Measurements from ENCODE around the gene PKD2L1. TPM values are rescaled to one million over a fixed set of nuclear protein-coding genes. Genes with fewer than 3 reads are reported as not detected.
A peak's percentile ranks its signal among the peaks of the same experiment; 100 is the strongest.

PKD2L1 gene
- total RNA-seq, 2 donors from 2014 or later: 0.44 TPM; not detected in 1

DNA sequence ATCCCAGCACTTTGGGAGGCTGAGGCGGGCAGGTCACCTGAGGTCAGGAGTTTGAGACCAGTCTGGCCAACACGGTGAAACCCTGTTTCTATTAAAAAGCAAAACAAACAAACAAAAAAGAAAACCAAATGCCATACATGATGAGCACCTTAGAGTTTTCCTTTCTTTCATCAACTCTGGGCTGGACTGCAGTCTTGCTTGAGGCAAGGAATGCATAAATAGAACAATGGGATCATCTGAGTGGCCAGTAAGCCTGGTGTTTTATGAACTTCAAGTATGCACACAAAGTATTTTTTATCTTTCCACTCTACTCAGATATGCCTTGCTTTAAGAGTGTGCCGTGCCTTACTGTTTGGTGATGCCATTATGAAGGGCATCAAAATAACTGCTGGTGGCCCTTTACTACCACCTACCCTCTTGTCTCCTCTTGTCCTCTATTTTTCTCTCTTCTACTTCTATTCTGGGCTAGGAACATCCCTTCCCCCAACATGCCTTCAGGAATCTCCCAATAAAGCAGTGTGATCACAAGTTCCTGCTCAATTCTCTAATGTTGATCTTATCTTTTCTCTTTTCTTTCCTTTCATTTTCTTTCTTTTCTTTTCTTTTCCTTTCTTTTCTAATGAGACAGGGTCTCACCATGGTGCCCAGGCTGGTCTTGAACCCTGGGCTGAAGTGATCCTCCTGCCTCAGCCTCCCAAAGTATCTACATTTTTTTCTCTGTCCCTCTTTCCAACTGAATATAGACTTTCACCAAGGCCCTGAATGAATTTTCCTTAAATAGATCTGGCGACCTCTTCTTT is 27.2 kb upstream of the PKD2L1 start:
- ATAC-seq: no peak
- intact Hi-C loops (cut with DNase I): no loop called here

DNA sequence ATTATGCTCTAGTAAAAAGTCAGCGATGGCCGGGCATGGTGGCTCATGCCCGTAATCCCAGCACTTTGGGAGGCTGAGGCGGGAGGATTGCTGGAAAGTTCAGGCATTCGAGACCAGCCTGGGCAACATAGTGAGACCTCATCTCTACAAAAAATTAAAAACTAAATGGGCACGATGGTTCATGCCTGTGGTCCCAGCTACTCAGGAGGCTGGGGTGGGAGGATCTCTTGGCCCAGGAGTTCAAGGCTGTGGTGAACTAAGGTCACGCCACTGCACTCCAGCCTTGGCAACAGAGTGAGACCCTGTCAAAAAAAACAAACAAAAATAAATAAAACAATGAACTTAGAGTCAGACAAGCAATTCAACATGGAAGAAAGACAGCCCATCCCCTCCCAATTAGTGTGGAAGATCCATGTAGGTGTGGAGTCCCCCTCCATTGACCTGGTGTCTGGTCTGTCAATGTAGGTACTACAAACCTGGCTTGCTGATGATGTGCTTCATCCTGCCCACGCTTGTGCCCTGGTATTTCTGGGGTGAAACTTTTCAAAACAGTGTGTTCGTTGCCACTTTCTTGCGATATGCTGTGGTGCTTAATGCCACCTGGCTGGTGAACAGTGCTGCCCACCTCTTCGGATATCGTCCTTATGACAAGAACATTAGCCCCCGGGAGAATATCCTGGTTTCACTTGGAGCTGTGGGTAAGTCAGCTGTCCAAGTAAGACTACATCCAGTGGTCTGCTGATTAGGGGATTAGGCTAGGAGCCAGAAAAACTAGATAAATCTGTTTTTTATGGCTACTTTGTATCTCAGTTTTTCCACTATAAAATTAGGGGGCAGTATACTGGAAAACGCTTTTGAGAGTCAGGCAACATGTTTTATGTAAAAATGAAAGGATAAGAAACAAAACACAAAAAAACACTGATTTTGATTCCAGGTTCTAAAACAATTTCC is 26.3 kb upstream of the PKD2L1 start:
- DNase-seq: no peak
- no peak for ATAC-seq
- intact Hi-C loops (cut with DNase I): no loop called here

More for the DNA sequence above, 27.2 kb upstream of the PKD2L1 start:
- DNase-seq: no peak

DNA sequence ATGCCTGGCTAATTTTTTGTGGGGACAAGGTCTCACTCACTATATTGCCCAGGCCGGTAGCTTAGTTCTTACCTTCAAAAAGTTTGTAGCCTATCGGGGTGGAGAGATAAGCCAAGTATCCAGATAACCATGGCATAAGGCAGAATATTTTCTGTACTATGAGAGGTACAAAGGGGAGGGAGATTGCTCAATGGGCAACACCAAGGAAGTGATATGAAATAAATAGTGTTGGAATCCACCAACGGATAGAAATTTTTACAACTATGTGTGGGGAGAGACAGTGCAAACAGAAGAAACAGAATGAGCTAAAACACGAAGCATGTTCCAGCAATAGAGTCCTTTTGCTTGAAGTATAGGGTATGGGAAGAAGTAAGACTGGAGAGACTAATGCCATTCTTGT is 25.1 kb upstream of the PKD2L1 start:
- DNase-seq (no peak), ATAC-seq (peak in 1 of 2 donors; percentile 16)
- intact Hi-C loops (cut with DNase I): no loop called here

DNA sequence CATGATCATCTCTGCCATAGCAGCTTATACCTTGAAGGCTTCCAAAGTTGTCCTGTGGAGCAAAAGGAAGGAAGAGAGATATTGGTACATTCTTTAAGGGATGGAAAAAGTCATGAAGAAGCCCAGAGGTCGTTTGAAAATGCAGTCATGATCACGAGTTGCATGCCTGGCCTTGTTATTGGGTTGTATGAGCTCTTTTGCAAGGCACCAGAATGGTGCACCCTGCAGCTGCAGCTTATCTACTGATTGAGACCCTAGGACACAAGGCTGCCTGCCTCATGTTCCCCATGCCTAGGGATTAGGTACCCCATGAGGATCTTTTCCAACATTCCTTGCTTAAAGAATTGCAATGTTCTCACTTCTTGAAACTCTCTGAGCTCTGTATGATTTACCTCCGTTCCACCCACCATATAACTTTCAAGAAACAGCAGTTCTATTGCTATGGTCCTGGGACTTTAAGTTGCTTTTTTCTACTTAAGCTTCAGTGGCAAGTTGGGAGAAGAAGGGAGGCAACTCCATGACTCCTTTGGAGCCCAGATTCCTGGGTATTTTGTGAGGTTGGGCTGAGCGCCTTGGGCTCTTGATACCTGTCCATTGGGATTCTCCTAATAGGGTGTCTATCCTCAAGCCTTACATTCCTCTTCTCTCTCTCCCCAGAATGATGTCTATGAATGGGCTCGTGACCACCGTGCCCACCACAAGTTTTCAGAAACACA is 23.9 kb upstream of the PKD2L1 start:
- ATAC-seq: no peak
- intact Hi-C loops (cut with DNase I): no loop called here

DNA sequence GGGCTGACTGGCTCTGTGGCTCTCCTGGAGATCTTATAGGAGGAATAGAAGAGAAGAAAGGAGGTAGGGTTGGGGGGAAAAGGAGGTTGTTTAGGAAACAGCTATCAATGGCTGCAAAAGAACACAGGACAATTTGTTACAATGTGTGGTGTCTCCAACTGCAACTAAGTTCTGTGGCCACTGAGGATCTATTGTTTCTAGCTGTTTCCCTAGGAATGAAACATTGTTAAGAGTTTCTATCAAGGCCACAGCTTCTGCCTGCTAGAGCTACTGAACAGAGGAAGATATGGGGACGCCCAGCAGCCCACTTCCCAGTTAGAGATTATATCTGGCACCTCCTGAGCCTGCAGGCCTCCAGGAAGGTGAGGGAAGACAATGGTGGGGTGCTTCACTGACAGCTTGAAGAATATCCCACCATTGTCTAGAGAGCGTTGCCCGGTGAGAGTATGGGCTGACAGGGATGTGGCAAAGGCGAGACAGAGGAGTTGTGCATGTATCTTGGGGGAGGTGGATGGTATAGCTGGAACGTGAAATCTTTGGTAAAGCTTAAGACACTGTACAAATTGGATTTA is 21.0 kb upstream of the PKD2L1 start:
- no peak for DNase-seq
- intact Hi-C loops (cut with DNase I): no loop called here
- no peak for ATAC-seq

More for the DNA sequence above, 23.9 kb upstream of the PKD2L1 start:
- no peak for DNase-seq

DNA sequence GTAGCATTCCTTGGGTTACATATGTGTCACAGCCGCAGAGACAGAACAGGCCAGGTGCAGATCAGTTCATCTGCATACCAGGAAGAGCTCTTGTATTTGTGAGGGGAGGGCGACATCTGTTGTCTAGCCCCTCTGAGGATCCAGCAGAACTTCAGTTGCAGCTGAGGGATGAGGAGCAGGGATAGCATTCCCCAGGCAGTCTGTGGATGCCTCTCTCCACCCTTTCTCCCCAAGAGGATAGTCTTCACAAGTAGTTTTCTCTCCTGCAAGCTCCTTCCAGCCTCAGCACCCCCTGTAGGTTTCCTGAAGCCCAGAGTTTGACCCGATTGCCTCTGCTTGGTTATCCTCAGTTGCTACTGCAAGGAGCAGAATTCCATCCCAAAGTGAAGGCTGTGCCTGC is 19.6 kb upstream of the PKD2L1 start:
- intact Hi-C loops (cut with DNase I): no loop called here
- no peak for DNase-seq
- ATAC-seq: no peak

DNA sequence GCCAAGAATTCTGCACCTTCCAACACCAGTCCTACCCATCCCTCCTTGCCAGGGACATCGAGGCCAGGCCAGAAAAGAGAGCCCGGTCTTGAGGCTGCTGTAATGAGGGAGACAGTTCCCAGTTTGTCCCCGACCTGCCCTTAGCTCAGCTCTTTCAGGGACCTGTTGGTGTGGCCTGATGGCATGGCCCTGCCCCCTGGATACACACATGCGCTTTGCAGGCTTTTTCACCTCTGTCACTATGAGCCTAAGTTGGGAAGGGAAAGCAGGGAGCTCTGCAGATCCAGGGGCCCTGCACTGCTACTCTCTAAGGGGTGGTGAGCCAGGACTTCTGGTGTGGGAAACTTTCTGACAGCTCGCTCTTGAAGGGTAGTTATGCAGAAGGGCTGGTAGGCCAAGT is 19.1 kb upstream of the PKD2L1 start:
- ATAC-seq (no peak), DNase-seq (no peak)
- intact Hi-C loops (cut with DNase I): no loop called here

DNA sequence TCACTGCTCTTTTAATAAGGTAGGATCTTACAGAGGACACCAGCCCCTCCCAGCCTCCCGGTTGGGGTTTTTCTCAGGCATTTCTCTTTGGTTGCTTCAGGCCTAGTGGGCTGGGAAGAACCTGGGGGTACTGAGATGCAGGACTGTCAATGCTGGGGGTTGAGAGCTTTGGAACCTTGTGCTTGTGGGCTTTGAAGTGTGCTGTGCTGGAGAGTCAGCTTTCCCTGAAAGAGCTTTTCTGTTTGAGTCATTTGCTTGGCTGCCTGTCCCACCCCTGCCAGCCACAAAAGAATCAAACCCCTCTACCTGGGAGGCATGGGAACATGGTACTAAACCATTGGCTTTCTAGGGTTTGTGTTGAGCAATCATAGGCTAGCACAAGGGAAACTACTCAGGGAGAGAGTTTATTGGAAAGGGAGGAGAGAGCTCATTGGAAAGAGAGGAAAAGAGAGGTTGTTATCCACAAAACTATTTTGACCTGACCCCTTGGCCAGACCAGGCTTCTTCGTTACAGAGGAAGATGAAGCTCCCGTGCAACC is 18.4 kb upstream of the PKD2L1 start:
- intact Hi-C loops (cut with DNase I): no loop called here
- ATAC-seq: no peak
- no peak for DNase-seq

DNA sequence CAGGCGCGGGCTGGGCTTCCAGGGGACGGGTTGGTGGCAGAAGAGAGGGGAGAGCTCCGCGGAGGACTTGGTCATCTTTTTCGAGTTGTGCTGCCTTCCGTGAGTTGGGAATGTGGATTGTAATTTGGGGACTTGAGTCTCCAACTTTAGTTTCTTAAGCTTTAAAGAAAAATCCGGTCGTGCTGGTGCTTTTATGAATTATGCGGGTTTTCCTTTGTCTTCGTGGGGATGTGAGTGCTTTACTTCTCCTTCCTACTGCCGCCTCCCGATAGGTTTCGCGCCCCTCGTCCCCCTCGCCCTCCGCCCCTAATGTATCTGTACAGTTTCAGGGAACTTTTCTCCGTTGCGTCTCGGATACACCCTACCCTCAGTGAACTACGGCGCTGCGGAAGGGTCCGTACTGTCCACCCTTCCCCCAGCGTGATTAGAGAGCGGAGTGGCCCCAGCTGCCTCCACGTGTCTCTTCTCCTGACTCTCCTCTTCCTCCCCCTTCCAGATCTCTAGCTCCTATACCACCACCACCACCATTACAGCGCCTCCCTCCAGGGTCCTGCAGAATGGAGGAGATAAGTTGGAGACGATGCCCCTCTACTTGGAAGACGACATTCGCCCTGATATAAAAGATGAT is 17.7 kb upstream of the PKD2L1 start:
- peak; percentile 10 to 21 for ATAC-seq
- no peak for DNase-seq
- intact Hi-C loops (cut with DNase I): no loop called here

DNA sequence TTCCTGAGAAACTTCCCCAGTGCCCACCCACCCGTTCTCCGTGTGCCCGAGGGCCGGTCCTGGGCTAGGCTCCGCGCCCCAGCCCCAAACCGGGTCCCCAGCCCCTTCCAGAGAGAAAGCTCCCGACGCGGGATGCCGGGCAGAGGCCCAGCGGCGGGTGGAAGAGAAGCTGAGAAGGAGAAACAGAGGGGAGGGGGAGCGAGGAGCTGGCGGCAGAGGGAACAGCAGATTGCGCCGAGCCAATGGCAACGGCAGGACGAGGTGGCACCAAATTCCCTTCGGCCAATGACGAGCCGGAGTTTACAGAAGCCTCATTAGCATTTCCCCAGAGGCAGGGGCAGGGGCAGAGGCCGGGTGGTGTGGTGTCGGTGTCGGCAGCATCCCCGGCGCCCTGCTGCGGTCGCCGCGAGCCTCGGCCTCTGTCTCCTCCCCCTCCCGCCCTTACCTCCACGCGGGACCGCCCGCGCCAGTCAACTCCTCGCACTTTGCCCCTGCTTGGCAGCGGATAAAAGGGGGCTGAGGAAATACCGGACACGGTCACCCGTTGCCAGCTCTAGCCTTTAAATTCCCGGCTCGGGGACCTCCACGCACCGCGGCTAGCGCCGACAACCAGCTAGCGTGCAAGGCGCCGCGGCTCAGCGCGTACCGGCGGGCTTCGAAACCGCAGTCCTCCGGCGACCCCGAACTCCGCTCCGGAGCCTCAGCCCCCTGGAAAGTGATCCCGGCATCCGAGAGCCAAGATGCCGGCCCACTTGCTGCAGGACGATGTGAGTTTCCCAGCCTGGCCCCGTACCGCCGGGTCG is 16.9 kb upstream of the PKD2L1 start, which contains the start of gene SCD:
Gene SCD (plus strand): TSS at position 469 of the 803 bp plus-strand sequence. CDS start 272 bp downstream, at position 741.
- ATAC-seq: peak; percentile 81 to 92
- intact Hi-C loops (cut with DNase I): no loop called here
- peak; percentile 84 for DNase-seq

DNA sequence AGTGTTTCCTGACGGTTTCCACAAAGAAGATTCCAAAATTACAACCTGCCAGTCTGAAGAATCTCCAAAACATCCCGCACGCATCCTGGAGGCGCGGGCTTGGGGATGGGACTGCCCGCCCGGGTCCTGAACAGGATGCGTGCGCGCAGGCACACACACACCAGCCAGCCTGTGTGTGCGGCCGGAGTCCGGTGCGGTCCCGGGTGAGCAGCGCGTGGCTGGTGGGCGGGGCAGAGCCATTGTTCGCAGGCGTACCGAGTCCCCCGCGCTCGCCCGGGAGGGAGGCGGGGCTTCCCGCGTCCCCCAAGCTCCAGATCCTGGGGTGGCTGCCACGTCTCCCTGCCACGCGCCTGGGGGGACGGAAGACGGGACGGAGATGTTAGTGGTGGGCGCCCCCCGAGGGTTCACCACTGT is 16.3 kb upstream of the PKD2L1 start:
- peak; percentile 78 for DNase-seq
- intact Hi-C loops (cut with DNase I): no loop called here
- peak; percentile 64 to 85 for ATAC-seq

DNA sequence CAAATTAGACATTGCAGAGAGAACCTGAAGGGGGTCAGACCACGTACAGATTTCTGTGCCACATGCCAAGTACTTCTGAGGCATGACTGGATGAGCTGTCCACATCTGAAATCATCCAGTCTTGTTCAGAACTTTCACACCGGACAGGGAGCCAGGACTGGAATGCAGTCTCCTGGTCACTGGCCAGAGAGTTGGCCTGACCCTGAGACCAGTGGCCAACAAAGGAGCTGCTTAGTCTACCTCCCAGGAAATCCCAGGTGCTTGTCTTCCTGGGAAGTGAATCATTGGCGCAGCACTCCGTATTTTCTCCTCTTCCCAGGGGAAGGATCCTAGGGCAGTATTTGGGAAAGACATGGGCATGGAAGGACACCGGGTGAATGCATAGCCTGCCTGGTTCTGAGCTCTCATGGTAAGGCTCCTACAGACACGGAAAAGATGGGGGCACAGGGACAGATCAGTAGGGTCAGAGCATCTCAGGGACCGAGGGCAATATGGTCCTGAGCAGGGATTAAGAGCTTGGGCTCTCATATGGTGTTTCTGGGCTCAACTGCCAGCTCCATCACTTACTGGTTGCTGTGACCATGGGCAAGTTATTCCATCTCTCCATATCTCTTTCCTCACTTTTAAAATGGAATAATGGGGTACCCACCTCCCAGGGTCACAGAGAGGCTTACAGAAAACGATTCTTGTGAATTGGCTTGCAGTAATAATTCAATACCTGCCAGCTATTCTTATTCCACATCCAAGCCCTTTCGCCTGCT is 15.7 kb upstream of the PKD2L1 start:
- intact Hi-C loops (cut with DNase I): no loop called here
- DNase-seq: no peak

DNA sequence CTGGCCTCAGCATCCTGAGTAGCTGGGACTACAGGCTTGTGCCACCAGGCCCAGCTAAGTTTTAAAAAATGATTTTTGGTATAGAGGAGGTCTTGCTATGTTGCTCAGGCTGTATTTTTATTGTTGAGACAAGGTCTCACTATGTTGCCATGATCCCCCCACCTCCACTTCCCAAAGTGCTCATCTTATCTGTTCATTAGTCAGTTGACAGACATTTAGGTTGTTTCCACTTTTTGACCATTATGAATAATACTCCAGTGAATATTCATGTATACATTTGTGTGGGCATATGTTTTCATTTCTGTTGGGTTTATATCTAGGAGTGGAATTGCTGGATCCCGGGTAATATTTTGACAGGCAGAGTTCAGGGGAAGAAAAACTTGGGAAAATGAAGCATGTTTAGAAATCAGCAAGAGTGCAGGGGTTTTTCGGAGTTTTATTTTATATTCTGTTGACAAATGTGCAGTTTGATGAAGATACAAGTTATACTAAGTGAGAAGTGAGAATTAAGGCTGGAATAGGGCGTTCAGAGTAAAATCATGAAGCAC is 14.3 kb upstream of the PKD2L1 start:
- ATAC-seq (no peak), DNase-seq (no peak)
- intact Hi-C loops (cut with DNase I): no loop called here

More for the DNA sequence above, 15.7 kb upstream of the PKD2L1 start:
- peak in 1 of 2 donors; percentile 35 for ATAC-seq

DNA sequence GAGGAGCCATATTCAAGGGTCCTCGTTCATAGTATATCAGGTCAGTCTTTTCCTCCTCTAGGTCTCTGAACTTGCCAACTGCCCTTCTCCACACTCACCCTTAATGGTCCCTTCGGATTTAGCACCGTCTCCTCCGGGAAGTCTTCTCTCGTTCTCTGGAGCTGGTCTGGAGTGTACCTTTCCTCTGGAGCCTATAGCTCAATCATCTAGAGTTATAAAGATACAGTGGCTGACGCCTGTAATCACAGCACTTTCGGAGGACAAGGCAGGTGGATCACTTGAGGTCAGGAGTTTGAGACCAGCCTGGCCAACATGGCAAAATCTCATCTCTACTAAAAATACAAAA is 12.6 kb upstream of the PKD2L1 start:
- DNase-seq: no peak
- ATAC-seq: no peak
- intact Hi-C loops (cut with DNase I): loop anchor here in 1 of 2 donors (1.0 kb wide), 1 partner anchor 91 kb away; no protein-coding TSS in a partner anchor

DNA sequence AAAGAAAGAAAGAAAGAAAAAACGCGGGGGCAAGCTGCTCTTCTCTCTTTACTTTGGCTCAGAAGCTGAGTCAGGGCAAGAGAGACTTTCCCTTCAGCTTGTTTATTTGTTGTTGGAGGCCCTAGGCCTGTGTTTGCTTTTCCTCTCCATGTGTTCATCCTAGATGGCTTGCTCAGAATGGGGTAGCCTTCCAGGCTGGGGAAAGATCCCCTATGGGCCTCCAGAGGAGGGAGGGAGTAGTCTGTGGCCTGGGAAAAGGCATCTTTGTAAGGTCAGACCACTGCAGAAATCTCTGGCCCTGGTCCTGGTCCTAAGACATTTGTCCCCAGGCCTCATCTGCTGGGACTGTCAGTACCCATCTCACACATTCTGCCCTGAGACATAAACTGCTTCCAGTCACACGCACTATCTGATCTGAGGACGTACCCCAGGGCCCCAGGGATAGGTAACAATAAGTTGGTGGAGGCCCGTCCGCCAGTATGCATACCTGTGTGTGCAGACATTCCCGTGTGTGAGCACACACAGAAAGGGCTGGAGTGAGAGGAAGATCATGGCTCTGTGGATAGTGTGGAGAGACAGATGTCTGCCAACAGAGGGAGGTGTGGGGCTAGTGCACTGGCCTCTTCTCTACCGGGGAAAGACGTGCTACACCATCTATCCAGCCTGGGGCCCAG is 12.1 kb upstream of the PKD2L1 start:
- intact Hi-C loops (cut with DNase I): loop anchor here in 1 of 2 donors (1.0 kb wide), 1 partner anchor 91 kb away; no protein-coding TSS in a partner anchor
- peak; percentile 57 for DNase-seq
- peak; percentile 27 to 43 for ATAC-seq

All from left cardiac atrium (tissue), 4 donors.